Neural cell (in vitro differentiated cells): Measurements from ENCODE around the gene AATK. TPM values are rescaled to one million over a fixed set of nuclear protein-coding genes. Genes with fewer than 3 reads are reported as not detected.

Experiments
- H2AFZ ChIP-seq: fragments of 200-600, 300-800 bp; sonication (generic), shearing (Covaris generic); 2 replicates; pipeline ENCODE4 v1.6.0; 2014; ENCODE audit warnings: low read depth, mild to moderate bottlenecking, antibody characterized with exemption, low read length, moderate library complexity
- H3F3A ChIP-seq: fragments of 200-600 bp; shearing (Covaris generic); 2 replicates; pipeline ENCODE4 v1.6.1; 2016; ENCODE audit warnings: mild to moderate bottlenecking, moderate library complexity, mixed read lengths, antibody characterized with exemption, low read length; ENCODE audit not compliant: insufficient read depth, poor library complexity, severe bottlenecking
- H3K27ac ChIP-seq: fragments of 200-600, 300-800 bp; sonication (generic), shearing (Covaris generic); 2 replicates; pipeline ENCODE4 v1.5.1; 2014; ENCODE audit warnings: mild to moderate bottlenecking, low read length, moderate library complexity
- H3K27me3 ChIP-seq: fragments of 300-800, 200-600 bp; sonication (generic), shearing (Covaris generic); 2 replicates; pipeline ENCODE4 v1.6.0; 2014; ENCODE audit warnings: mild to moderate bottlenecking, low read depth, low read length, moderate library complexity; ENCODE audit not compliant: insufficient read depth
- H3K36me3 ChIP-seq: fragments of 300-800, 200-600 bp; sonication (generic), shearing (Covaris generic); 2 replicates; pipeline ENCODE4 v1.5.1; 2014; ENCODE audit warnings: mild to moderate bottlenecking, antibody characterized with exemption, low read length, moderate library complexity; ENCODE audit not compliant: insufficient read depth
- H3K4me2 ChIP-seq: fragments of 300-800, 200-600 bp; sonication (generic), shearing (Covaris generic); 2 replicates; pipeline ENCODE4 v1.6.0; 2014; ENCODE audit warnings: mild to moderate bottlenecking, low read length
- H3K4me3 ChIP-seq: fragments of 300-800, 200-600 bp; sonication (generic), shearing (Covaris generic); 2 replicates; pipeline ENCODE4 v1.5.1; 2014; ENCODE audit warnings: mild to moderate bottlenecking, low read length, moderate library complexity
- H3K79me2 ChIP-seq: fragments of 200-600 bp; shearing (Covaris generic); replicated peaks from 2 replicates; pipeline ENCODE4 v1.6.0; 2014; ENCODE audit warnings: mild to moderate bottlenecking, low read length, moderate library complexity; ENCODE audit not compliant: insufficient read depth
- H3K9ac ChIP-seq: fragments of 300-800, 200-600 bp; sonication (generic), shearing (Covaris generic); 2 replicates; pipeline ENCODE4 v1.6.1; 2016; ENCODE audit warnings: mild to moderate bottlenecking, low read length, mixed read lengths
- H3K9me2 ChIP-seq: fragments of 200-600 bp; shearing (Covaris generic); 2 replicates; pipeline ENCODE4 v1.6.1; 2016; ENCODE audit warnings: mild to moderate bottlenecking, low read length, mixed read lengths; ENCODE audit not compliant: insufficient read depth
- H3K9me3 ChIP-seq: fragments of 200-600, 300-800 bp; sonication (generic), shearing (Covaris generic); 2 replicates; pipeline ENCODE4 v1.6.1; 2016; ENCODE audit warnings: mild to moderate bottlenecking, mixed run types, low read length, moderate library complexity, mixed read lengths
- H4K20me1 ChIP-seq: fragments of 200-600 bp; shearing (Covaris generic); 2 replicates; pipeline ENCODE4 v1.6.1; 2016; ENCODE audit warnings: mild to moderate bottlenecking, mixed run types; ENCODE audit not compliant: insufficient read depth
- CTCF ChIP-seq: fragments of 450-650 bp; IDR thresholded peaks from 2 replicates; pipeline ENCODE4 v1.5.1; 2014; ENCODE audit warnings: antibody characterized with exemption, mild to moderate bottlenecking, moderate library complexity; ENCODE audit not compliant: poor library complexity, severe bottlenecking
- EP300 ChIP-seq: fragments of 450-650 bp; conservative IDR thresholded peaks from 2 replicates; pipeline ENCODE4 v1.6.1; 2014; ENCODE audit warnings: antibody characterized with exemption, mild to moderate bottlenecking, moderate library complexity; ENCODE audit not compliant: poor library complexity, severe bottlenecking
- EZH2 ChIP-seq: fragments of 200-600, 300-800 bp; shearing (Covaris generic), sonication (generic); IDR thresholded peaks from 2 replicates; pipeline ENCODE4 v1.6.1; 2014; ENCODE audit warnings: antibody characterized with exemption, low read length, borderline replicate concordance, mild to moderate bottlenecking; ENCODE audit not compliant: insufficient read depth, poor library complexity, severe bottlenecking
- MXI1 ChIP-seq: fragments of 450-650 bp; conservative IDR thresholded peaks from 2 replicates; pipeline ENCODE4 v1.6.1; 2014; ENCODE audit warnings: antibody characterized with exemption, mild to moderate bottlenecking; ENCODE audit not compliant: poor library complexity, severe bottlenecking
- POLR2AphosphoS5 ChIP-seq: IDR thresholded peaks from 2 replicates; pipeline ENCODE4 v1.6.1; 2012
- RAD21 ChIP-seq: fragments of 450-650 bp; conservative IDR thresholded peaks from 2 replicates; pipeline ENCODE4 v1.6.1; 2014; ENCODE audit warnings: antibody characterized with exemption, mild to moderate bottlenecking, moderate library complexity
- SMC3 ChIP-seq: fragments of 450-650 bp; conservative IDR thresholded peaks from 2 replicates; pipeline ENCODE4 v1.6.1; 2014; ENCODE audit warnings: antibody characterized with exemption, mild to moderate bottlenecking, moderate library complexity; ENCODE audit not compliant: poor library complexity
- TAF1 ChIP-seq: IDR thresholded peaks from 2 replicates; pipeline ENCODE4 v1.6.1; 2012; ENCODE audit warnings: low read depth
- polyA plus RNA-seq: library from polyadenylated mRNA; depleted of rRNA; stranded (reverse); fragments of >200 nt; gene quantifications from 2 replicates; pipeline ENCODE4 v1.2.3, GENCODE V29; 2014
- TF ChIP-seq, protein P1 (sequence below): IDR thresholded peaks from 2 replicates; pipeline ENCODE4 v1.6.1; 2012; ENCODE audit warnings: borderline replicate concordance

AATK gene
- polyA plus RNA-seq, 1 donor from 2014 or later = 11.1 TPM

DNA sequence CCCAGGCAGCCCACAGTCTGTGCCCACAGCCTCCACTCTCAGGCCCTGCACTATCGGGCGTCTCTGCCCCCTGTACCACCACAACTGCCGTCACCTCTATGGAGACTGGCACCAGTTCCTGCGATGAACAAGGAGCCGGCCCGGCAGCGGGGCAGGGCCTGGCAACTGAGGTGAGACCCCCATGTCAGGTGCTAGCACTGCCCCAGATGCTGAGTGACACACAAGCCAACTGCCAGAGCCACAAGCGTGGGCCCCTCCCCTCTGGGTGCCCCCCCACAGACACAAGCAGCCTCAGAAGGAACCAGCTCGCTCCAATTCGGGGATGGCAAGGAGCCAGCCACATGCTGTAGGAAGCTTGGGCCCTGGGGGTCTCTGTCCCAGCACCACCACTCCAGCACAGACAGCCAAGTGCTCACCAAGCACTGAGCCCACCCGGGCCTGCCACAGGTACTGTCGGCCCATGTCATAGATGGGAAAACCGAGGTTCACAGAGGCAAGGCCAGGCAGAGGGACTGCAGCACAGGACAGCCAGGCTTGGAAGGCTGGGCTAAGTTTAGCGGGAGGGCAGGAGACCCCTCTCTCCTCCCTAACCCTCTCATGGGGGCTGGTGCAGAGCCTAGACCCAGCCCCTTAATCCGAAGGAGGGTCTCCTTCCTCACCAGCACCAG lies 2.2 kb downstream of the AATK start:
- H3K4me3 ChIP-seq = no peak overlapping the region
- no peak for TF ChIP-seq MXI1
- TF ChIP-seq POLR2AphosphoS5 = no peak
- TF ChIP-seq CTCF = no peak
- TF ChIP-seq, protein P1, sequence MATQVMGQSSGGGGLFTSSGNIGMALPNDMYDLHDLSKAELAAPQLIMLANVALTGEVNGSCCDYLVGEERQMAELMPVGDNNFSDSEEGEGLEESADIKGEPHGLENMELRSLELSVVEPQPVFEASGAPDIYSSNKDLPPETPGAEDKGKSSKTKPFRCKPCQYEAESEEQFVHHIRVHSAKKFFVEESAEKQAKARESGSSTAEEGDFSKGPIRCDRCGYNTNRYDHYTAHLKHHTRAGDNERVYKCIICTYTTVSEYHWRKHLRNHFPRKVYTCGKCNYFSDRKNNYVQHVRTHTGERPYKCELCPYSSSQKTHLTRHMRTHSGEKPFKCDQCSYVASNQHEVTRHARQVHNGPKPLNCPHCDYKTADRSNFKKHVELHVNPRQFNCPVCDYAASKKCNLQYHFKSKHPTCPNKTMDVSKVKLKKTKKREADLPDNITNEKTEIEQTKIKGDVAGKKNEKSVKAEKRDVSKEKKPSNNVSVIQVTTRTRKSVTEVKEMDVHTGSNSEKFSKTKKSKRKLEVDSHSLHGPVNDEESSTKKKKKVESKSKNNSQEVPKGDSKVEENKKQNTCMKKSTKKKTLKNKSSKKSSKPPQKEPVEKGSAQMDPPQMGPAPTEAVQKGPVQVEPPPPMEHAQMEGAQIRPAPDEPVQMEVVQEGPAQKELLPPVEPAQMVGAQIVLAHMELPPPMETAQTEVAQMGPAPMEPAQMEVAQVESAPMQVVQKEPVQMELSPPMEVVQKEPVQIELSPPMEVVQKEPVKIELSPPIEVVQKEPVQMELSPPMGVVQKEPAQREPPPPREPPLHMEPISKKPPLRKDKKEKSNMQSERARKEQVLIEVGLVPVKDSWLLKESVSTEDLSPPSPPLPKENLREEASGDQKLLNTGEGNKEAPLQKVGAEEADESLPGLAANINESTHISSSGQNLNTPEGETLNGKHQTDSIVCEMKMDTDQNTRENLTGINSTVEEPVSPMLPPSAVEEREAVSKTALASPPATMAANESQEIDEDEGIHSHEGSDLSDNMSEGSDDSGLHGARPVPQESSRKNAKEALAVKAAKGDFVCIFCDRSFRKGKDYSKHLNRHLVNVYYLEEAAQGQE = no peak
- TF ChIP-seq RAD21 = no peak
- TF ChIP-seq TAF1 = no peak
- no peak for TF ChIP-seq SMC3
- no peak for TF ChIP-seq EZH2
- no peak for TF ChIP-seq EP300
- H3F3A ChIP-seq = no peaks in the 10 kb centered on the region
- H3K36me3 ChIP-seq = no peaks in the 10 kb centered on the region
- no peak overlapping the region for H3K9ac ChIP-seq
- no peaks in the 10 kb centered on the region for H3K9me2 ChIP-seq
- no peak overlapping the region for H3K27ac ChIP-seq
- H4K20me1 ChIP-seq = no peaks in the 10 kb centered on the region
- no peak overlapping the region for H3K4me2 ChIP-seq
- no peaks in the 10 kb centered on the region for H3K79me2 ChIP-seq
- H3K9me3 ChIP-seq = no peaks in the 10 kb centered on the region
- no peaks in the 10 kb centered on the region for H3K27me3 ChIP-seq
- no peak overlapping the region for H2AFZ ChIP-seq

- H3K9me2 ChIP-seq = no peaks in the 10 kb centered on the region
- no peak overlapping the region for H3K4me3 ChIP-seq
Observed at GRCh38 chr17:81163051-81163695, 2.8 kb downstream of the AATK start.

More at GRCh38 chr17:81163051-81163695, 2.8 kb downstream of the AATK start:
- H3K27ac ChIP-seq = no peak overlapping the region
- no peaks in the 10 kb centered on the region for H4K20me1 ChIP-seq
- H3F3A ChIP-seq = no peaks in the 10 kb centered on the region
- H3K79me2 ChIP-seq = no peaks in the 10 kb centered on the region
- no peak for TF ChIP-seq EP300
- TF ChIP-seq, protein P1 = no peak
- TF ChIP-seq MXI1 = no peak
- TF ChIP-seq SMC3 = no peak
- no peak for TF ChIP-seq EZH2
- TF ChIP-seq TAF1 = no peak
- no peak for TF ChIP-seq POLR2AphosphoS5
- no peak for TF ChIP-seq CTCF
- no peak for TF ChIP-seq RAD21
- H3K9me3 ChIP-seq = no peaks in the 10 kb centered on the region
- no peak overlapping the region for H3K4me2 ChIP-seq
- no peak overlapping the region for H2AFZ ChIP-seq
- H3K27me3 ChIP-seq = no peaks in the 10 kb centered on the region
- H3K9ac ChIP-seq = no peak overlapping the region
- no peaks in the 10 kb centered on the region for H3K36me3 ChIP-seq
